WI38 (cell line): ENCODE measurements around the gene IGSF6.

Source experiments
- H3K4me3 ChIP-seq: 2 replicates; pipeline ENCODE4 v1.5.1; 2011; ENCODE audit warnings: low read depth, mild to moderate bottlenecking, control low read depth, low read length
- TF ChIP-seq, protein P1 (sequence below): IDR thresholded peaks from 2 replicates; pipeline ENCODE4 v1.5.1; 2012; ENCODE audit warnings: low read depth, mild to moderate bottlenecking, control low read depth, low read length

IGSF6 gene

DNA sequence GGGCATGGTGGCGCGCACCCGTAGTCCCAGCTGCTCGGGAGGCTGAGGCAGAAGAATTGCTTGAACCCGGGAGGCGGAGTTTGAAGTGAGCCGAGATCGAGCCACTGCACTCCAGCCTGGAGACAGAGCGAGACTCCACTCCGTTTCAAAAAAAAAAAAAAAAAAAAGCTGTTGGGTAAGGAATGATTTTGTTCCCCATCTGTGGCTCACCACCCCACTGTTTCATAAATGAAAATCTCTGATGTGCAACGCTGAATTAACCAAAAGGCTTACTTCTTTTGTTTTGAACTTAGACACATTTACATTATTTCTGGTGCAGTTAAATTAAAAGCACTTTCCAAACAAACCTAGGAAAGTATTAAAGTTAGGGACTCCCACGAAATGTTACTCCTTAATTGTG lies 54.2 kb downstream of the IGSF6 start:
- no peak overlapping the region for H3K4me3 ChIP-seq

DNA sequence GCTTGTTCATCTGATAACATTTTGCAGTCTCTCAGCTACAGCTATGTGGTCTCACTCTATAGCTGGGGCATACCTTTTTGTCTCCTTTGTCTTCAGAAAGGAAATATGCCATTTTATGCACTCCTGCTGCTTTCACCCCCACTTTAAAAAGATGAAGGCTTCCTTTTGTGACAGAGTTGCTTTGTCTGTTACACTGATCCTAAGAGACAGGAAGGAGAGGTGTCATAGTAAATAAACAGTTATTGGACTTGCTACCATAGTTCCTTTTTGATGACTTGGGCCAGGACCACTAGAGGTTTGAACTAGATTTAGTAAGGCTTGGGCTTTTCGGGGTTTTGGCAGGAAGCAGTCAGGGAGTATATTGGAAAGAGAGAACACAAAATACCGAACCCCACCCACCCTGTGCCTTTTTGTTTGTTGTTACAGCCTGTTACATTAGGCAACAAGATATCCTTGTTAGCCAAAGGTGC lies 54.8 kb downstream of the IGSF6 start:
- H3K4me3 ChIP-seq: no peak overlapping the region
- TF ChIP-seq, protein P1, sequence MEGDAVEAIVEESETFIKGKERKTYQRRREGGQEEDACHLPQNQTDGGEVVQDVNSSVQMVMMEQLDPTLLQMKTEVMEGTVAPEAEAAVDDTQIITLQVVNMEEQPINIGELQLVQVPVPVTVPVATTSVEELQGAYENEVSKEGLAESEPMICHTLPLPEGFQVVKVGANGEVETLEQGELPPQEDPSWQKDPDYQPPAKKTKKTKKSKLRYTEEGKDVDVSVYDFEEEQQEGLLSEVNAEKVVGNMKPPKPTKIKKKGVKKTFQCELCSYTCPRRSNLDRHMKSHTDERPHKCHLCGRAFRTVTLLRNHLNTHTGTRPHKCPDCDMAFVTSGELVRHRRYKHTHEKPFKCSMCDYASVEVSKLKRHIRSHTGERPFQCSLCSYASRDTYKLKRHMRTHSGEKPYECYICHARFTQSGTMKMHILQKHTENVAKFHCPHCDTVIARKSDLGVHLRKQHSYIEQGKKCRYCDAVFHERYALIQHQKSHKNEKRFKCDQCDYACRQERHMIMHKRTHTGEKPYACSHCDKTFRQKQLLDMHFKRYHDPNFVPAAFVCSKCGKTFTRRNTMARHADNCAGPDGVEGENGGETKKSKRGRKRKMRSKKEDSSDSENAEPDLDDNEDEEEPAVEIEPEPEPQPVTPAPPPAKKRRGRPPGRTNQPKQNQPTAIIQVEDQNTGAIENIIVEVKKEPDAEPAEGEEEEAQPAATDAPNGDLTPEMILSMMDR: no peak

More for the DNA sequence above, 54.2 kb downstream of the IGSF6 start:
- TF ChIP-seq, protein P1: no peak

DNA sequence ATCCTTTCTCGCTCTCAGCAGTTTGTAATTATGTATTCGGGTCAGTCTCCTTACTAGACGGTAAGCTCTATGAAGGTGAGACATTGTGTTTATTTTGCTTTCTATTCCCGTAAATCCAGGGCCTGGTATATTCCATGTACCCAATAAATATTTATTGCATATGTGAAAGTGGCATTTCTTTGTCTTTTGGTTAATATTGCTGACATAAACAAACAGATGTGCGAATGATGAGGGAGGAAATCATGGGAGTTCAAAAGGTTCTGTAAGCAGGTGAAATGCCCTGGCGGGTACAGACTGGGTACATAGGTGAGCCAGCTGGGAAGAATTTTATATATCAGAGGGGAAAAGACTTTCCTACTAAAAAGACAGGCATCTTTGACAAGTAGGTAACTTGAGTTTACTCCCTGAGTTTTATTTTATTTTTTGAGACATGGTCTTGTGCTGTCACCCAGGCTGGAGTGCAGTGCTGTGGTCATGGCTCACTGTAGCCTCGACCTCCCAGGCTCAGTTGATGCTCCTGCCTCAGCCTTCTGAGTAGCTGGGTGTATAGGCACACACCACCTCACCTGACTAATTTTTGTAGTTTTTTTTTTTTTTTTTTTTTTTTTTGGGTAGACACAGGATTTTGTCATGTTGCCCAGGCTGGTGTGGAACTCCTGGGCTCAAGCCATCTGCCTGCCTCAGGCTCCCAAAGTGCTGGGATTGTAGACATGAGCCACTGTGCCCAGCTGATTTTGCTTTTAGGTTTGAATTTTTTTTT lies 58.7 kb downstream of the IGSF6 start:
- TF ChIP-seq, protein P1: no peak

DNA sequence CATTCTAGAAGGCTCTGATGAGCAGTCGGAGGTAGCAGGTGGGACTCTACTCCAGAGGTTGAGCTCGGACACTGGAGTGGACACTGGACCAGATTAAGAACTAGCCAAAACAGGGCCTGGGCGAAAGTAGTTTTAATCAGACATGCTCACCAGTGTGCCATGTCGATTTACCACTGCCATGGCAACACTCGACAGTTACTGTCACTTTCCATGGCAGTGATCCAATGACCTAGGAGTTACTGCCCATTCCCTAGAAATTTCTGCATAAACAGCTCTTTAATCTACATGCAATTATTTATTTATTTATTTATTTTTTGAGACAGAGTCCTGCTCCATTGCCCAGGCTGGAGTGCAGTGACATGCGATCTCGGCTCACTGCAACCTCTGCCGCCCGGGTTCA lies 60.2 kb downstream of the IGSF6 start:
- TF ChIP-seq, protein P1: no peak

More for the DNA sequence above, 58.7 kb downstream of the IGSF6 start:
- no peak overlapping the region for H3K4me3 ChIP-seq

DNA sequence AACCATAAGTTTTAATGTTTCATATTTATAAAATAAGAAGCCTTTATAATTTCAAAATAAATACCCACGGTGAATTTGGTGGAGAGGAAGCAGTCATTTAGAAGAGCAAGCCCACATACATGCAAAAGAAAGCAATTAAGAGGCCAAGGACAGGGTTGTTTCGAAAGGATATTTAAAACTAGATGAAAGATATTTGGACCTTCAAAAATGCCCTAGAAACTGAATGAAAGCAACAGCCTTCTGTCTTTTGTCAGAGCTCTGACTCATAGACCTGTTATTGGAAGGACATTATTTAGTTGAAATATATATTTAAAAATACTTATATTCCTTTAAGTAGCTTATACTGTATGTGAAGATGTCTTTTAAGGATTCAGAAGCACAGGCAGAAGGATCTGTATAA lies 61.6 kb downstream of the IGSF6 start:
- TF ChIP-seq, protein P1: no peak

More for the DNA sequence above, 60.2 kb downstream of the IGSF6 start:
- no peak overlapping the region for H3K4me3 ChIP-seq

DNA sequence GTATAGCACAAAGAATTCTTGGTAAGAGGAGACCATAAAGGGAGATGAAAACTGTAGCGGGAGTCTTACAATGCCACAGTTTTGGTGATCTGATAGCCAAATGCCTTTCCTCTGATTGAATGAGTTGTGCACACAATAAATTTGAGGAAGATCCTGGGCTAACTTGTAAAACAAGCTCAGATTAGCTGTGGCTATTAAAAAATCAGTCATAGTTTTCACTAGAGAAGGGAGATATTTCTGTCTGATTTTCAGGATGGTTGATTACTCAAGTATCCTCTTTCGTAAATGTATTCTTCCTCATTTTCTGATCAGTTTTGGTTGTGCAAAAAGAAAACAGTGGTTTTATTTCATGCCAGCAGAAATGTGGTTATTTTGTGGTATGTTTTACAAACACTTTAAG lies 62.1 kb downstream of the IGSF6 start:
- TF ChIP-seq, protein P1: no peak
- no peak overlapping the region for H3K4me3 ChIP-seq

More for the DNA sequence above, 61.6 kb downstream of the IGSF6 start:
- H3K4me3 ChIP-seq: no peak overlapping the region

DNA sequence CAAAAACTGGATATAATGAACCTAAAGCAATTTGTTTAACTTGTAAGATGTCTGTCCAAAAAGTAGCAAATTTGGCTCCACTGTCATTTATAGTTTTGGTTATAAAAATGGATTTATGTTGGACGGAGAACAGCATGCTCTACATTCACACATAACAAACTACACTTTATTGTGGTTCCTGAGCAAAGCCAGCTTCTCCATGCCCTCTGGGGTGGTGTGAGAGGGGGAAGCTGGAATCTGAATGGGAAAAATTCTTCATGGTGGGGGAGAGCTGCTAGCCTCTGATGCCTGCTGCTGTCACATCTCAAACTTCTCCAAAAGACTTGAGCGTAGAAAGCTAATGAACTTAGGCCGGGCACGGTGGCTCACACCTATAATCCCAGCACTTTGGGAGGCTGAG lies 62.9 kb downstream of the IGSF6 start:
- TF ChIP-seq, protein P1: no peak
- H3K4me3 ChIP-seq: no peak overlapping the region
